ENCODE data around the gene CCNK. TPM values are rescaled to one million over a fixed set of nuclear protein-coding genes. Genes with fewer than 3 reads are reported as not detected.

Gene CCNK
- total RNA-seq, 2 donors from 2014 or later, result 65.8 to 67.7 TPM

DNA sequence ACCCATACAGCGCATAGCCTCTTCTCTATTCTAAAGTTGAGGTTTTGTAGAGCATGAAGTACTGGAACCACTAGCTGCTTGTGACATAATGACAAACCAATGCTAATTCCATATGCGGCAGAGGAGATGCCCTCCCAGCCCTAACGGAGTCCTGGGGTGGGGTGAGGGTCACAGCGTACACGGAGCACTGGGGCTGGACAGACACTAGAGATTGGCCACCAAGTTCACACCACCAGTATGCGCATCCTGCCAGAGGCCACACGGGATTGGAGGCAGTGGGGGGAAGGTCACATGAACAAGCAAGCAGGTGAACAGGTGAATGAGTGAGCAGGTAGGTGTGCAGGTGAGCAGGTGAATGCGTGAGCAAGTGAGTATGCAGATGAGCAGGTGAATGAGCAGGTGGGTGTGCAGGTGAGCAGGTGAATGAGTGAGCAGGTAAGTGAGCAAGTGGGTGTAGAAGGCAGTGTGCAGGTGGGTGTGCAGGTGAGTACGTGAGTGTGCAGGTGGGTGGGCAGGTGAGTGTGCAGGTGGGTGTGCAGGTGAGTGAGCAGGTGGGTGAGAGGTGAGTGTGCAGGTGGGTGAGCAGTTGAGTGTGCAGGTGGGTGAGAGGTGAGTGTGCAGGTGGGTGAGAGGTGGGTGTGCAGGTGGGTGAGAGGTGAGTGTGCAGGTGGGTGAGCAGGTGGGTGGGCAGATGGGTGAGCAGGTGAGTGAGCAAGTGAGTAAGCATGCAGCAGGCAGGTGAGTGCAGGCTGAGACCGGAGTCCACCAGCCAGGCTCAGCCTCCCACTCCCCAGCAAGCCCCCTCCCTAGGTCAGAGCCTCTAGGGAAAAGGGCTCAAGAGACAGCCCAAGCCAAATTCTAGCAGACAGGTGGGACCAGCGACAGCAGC is 70.1 kb downstream of the CCNK start:
- TF ChIP-seq, protein P1, sequence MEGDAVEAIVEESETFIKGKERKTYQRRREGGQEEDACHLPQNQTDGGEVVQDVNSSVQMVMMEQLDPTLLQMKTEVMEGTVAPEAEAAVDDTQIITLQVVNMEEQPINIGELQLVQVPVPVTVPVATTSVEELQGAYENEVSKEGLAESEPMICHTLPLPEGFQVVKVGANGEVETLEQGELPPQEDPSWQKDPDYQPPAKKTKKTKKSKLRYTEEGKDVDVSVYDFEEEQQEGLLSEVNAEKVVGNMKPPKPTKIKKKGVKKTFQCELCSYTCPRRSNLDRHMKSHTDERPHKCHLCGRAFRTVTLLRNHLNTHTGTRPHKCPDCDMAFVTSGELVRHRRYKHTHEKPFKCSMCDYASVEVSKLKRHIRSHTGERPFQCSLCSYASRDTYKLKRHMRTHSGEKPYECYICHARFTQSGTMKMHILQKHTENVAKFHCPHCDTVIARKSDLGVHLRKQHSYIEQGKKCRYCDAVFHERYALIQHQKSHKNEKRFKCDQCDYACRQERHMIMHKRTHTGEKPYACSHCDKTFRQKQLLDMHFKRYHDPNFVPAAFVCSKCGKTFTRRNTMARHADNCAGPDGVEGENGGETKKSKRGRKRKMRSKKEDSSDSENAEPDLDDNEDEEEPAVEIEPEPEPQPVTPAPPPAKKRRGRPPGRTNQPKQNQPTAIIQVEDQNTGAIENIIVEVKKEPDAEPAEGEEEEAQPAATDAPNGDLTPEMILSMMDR (IDR thresholded peaks at IDR 0.05), result no peak
- no peak for DNase-seq
- H3K4me1 ChIP-seq, result no peaks in the 10 kb centered on the region
- intact Hi-C loops (cut with DNase I), result no loop called here
- no peaks in the 10 kb centered on the region for H3K9me3 ChIP-seq
- no peaks in the 10 kb centered on the region for H3K27me3 ChIP-seq
- H3K4me3 ChIP-seq, result no peak overlapping the region
- H3K36me3 ChIP-seq, result no peaks in the 10 kb centered on the region
- no peak overlapping the region for H3K27ac ChIP-seq
- peak overlapping the region in 1 of 2 donors; percentile 0 for H3K9ac ChIP-seq (ENCODE audit: low read depth in 2 of 2, low read length in 2 of 2)

DNA sequence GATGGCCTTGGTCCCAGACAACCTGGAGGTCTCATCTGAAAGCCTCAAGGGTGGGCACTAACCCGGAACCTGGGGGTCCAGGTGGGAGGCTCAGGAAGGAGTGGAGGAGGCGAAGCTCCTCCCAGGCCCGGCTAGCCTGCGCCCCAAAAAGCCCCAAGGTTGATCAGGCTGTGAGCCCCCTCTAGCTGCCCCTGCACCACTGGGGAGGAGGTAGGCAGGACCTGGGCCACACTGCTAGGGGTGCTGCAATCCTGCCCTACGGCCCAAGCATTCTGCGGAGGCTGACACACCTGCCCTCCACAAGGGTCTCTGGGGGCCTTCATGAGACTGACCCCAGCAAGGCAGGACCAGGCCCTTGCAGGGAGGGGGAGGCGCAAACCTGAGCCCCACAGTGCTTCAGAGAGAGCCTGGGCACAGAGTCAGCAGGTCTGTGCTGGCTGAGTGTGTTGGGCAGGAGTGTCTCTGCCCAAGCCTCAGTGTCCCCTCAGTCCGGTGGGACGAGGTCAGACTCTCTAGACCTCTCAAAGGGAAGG is 70.9 kb downstream of the CCNK start:
- no peak for DNase-seq
- TF ChIP-seq, protein P1 (IDR thresholded peaks at IDR 0.05), result no peak
- intact Hi-C loops (cut with DNase I), result no loop called here
- Histone ChIP-seq H3K9me3 (no peaks in the 10 kb centered on the region), H3K36me3 (no peaks in the 10 kb centered on the region), H3K9ac (ENCODE audit: low read depth in 2 of 2, low read length in 2 of 2) (peak overlapping the region in 1 of 2 donors; percentile 0), H3K27me3 (no peaks in the 10 kb centered on the region), H3K27ac (no peak overlapping the region), H3K4me3 (no peak overlapping the region), H3K4me1 (no peaks in the 10 kb centered on the region)

DNA sequence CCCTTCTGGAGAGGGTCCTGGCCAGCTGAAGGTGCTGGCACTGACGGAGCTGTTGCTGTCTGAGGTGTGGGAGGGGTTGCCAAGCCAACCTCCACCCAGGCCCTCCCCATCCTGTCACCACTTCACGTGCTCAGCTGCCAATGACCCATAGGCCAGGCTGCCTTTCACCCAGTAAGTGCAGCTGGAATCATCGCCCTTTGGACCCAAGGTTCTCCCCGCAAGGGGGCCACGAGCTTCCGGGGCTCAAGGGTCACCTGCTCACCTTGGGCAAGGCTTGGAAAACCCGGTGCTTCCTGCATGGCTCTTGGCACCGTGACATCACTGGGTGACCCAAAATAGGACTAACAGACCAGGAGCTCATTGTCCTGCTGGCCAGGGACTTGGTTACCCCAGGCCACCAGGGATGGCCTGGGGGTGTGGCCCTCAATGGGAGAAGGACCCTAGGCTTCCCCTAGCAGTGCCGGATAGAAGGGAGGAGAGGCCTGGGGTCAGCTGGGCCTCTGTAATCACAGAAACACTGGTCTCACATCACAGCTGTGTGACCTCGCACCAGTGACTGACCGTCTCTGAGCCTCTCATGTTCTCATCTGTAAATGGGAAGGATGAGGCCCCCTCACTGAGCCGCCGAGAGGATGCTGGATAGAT is 71.5 kb downstream of the CCNK start:
- intact Hi-C loops (cut with DNase I), result no loop called here
- Histone ChIP-seq H3K4me1 (no peaks in the 10 kb centered on the region), H3K27me3 (no peaks in the 10 kb centered on the region), H3K27ac (no peak overlapping the region), H3K36me3 (no peaks in the 10 kb centered on the region), H3K9me3 (no peaks in the 10 kb centered on the region), H3K4me3 (no peak overlapping the region), H3K9ac (ENCODE audit: low read depth in 2 of 2, low read length in 2 of 2) (no peak overlapping the region)
- peak; percentile 87 for DNase-seq
- TF ChIP-seq, protein P1 (IDR thresholded peaks at IDR 0.05), result no peak

DNA sequence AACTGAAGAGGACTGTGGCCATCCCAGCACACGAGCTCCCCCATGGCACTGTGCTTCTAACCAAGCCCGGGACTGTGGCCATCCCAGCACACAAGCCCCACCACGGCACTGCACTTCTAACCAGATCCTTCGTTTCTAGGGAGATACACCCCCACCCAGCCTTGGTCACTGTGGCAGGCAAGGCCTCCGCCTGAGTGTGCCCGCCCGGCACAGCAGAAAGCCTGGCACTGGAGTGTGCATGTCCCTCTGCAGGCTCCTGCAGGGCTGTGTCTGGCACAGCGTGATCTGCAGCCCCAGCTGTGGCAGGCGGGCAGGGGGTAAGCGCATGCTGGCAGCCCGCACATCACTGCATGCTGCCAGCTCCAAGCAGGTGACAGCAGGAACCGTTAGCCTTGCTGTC is 73.0 kb downstream of the CCNK start:
- TF ChIP-seq, protein P1 (IDR thresholded peaks at IDR 0.05), result no peak
- Histone ChIP-seq H3K36me3 (no peaks in the 10 kb centered on the region), H3K27ac (no peak overlapping the region), H3K4me1 (no peaks in the 10 kb centered on the region), H3K9ac (ENCODE audit: low read depth in 2 of 2, low read length in 2 of 2) (no peak overlapping the region), H3K9me3 (no peaks in the 10 kb centered on the region), H3K27me3 (no peaks in the 10 kb centered on the region), H3K4me3 (no peak overlapping the region)
- no peak for DNase-seq
- intact Hi-C loops (cut with DNase I), result no loop called here

DNA sequence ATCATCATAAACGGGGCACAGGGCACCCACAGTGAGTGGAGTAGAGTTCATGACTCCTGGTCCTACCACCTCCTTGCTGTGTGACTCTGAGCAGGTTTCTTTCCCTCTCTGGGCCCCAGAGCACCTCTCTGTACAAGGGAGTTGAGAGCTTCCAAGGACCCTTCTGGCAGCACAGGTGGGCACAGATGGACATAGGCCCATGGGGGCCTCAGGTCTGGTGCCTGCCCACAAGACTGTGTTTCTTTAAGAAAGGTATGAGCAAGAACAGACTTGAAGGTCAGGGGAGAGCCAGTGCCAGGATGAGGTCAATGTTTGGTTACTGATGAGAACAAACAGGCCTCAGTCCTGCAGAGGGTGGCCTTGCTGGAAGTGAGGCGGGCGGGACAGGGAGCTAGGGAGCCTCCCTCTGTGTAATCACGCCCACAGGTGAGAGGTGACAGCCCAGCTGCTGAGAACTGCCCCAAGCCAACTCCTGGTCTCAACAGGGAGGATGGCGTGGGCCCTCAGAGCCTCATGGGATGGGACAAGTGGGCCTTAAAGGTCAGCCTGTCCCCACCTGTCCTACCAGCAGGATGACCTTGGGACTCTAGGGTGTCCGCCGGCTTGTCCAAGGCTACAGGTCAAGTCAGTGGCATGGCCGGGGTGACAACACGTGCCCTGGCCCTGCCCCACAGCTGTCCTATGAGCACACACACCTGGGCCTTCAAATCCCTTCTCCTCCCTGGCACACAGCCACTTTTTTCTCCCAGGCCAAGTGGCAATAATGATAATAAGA is 73.7 kb downstream of the CCNK start:
- H3K9me3 ChIP-seq, result no peaks in the 10 kb centered on the region
- H3K36me3 ChIP-seq, result no peaks in the 10 kb centered on the region
- TF ChIP-seq, protein P1 (IDR thresholded peaks at IDR 0.05), result no peak
- intact Hi-C loops (cut with DNase I), result no loop called here
- DNase-seq, result no peak
- H3K9ac ChIP-seq (ENCODE audit: low read depth in 2 of 2, low read length in 2 of 2), result no peak overlapping the region
- H3K4me3 ChIP-seq, result no peak overlapping the region
- no peaks in the 10 kb centered on the region for H3K4me1 ChIP-seq
- peak overlapping the region; percentile 40 for H3K27ac ChIP-seq
- H3K27me3 ChIP-seq, result no peaks in the 10 kb centered on the region
